GM19351 (cell line): ENCODE measurements around the gene WNT16.

Experiments
- ATAC-seq: cut with Tn5 transposase; IDR thresholded peaks from one replicate; pipeline ENCODE4 v1.9.1; 2021; ENCODE audit warnings: mild to moderate bottlenecking, moderate library complexity; ENCODE audit not compliant: unreplicated experiment

Gene WNT16

GRCh38 chr7:121342631-121343030 is 13.8 kb downstream of the WNT16 start:
- no peak for ATAC-seq

- ATAC-seq: no peak
Measured at GRCh38 chr7:121343302-121343701, 14.5 kb downstream of the WNT16 start.

DNA sequence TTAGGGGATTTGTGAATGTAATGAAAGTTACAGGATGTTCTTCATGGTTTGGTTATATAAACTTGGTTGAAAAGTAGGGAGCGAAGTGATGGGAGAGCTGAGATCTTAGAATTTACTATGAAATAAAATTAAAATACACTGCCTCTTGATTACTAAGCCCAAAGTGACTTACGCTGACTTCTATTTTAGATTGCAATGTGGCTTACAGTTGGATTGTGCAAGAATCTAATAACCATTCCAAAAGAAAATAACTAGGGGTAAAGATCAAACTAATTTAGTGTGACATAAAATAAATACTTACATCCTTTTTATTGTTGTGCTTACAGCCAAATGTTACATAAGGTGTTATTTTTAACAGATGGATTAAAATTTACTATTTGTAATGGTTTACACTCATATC is 15.3 kb downstream of the WNT16 start:
- no peak for ATAC-seq

DNA sequence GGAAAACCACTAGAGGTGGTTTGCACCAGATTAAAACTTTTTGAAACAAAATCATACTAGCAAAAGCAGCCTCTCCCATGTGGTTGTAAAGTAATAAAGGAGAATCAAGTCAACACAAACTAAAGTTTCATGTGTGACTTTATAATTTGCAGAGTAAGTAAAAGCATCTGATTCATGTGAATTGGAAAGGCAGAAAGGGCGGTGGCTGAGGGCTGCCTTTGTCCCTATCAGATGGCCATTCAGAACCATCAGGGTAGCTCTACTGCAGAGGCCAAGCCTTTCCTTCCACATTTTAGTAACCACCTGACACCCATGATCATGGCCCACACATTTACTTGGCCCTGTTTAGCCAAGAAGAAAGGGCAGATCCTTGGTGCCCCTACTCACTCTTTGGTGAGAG is 15.7 kb downstream of the WNT16 start:
- no peak for ATAC-seq

- ATAC-seq: peak; percentile 10
Measured at GRCh38 chr7:121351682-121352081, 22.9 kb downstream of the WNT16 start.

- ATAC-seq: peak; percentile 45
Measured at GRCh38 chr7:121352323-121352722, 23.5 kb downstream of the WNT16 start.

DNA sequence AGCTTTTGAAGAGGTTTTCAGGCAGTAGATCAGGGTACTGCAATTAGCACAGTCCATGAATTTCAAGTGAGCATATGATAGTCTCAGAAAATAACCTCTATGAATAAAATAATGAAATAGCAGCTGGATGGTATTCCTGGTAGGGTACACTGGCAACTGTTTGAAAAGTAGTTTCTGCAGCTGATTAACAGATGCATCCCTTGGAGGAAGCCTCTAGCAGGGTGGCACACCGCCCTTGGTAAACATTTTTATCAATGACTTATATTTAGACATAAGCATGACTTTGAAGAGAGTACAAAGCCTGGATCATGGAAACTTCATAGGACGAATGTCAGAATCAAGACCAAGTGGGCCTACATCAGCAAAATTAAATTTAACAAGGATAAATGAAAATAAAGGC is 26.8 kb downstream of the WNT16 start:
- no peak for ATAC-seq

- no peak for ATAC-seq
Measured at GRCh38 chr7:121360564-121360963, 31.8 kb downstream of the WNT16 start.

DNA sequence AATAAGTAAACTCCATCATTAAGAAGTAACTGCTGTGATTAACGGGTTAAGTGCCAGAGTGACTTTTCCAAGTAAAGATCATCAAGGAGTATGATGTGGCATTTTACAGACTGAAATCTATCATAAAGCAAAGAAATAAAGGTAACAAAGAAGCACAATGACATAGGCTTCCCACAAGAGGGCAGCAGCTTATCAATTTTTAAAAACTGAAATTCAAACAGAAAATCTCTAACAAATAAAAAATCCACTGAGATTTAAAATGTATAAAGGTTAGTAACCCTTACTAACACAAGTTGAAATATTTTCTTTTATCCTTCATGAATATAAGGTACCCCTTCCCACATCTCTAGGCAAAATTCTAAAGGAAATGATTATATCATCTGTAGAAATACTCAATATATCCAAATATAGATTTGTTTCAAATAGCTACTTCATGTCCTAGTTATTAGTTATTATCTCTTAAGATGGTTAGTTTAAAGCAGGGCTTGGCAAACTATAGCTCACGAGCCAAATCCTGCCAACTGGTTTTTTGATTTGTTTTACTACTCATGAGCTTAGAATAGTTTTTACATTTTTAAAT is 38.1 kb downstream of the WNT16 start:
- ATAC-seq: no peak

GRCh38 chr7:121369462-121369861 is 40.7 kb downstream of the WNT16 start:
- peak; percentile 37 for ATAC-seq

DNA sequence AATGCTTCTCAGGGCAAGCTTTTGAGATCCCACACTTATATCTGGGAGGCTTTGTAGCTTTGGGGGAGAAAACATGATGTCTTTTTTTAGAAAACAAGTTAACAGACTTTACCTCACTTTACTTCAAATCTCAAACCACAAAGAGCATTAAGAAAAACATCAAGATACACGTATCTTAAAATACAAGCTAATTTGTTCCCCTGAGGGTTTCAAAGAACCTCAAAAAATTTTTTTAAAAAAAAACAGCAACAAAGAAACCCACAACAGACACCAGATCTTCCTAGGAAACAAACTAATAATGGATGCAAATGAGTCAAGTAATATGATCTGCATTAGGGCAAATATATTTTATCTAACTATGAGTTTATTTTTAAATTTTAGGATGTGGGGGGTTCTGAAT is 42.6 kb downstream of the WNT16 start:
- no peak for ATAC-seq

GRCh38 chr7:121371883-121372282 is 43.1 kb downstream of the WNT16 start:
- no peak for ATAC-seq

DNA sequence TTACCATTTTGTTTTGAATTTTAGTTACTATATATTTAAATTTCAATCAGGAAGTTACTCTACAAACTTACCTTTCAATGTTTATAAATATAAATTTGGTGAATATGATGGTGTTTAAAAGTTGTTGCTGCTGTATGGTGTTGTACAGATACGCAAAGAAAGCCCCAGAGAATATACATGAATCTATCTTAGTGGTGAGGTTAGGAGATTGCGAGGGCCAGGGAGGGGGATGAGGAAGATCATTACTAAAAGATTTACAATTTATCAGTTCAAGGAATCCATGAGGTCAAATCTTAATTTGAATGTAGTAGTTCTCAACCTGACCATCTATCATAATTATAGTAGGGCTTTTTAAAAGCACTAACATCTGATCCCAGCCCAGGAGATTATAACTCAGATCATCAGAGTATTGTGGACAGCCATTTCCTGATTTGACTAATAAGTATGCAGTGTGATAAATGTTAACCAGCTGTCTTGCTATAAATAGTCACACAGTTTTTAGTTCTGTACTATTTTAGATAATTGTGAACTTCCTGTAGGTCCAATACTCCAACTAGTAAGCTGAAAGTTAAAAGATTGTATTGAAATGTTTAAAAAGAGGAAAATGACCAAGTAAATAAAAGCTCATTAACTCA is 43.7 kb downstream of the WNT16 start:
- ATAC-seq: peak; percentile 90

DNA sequence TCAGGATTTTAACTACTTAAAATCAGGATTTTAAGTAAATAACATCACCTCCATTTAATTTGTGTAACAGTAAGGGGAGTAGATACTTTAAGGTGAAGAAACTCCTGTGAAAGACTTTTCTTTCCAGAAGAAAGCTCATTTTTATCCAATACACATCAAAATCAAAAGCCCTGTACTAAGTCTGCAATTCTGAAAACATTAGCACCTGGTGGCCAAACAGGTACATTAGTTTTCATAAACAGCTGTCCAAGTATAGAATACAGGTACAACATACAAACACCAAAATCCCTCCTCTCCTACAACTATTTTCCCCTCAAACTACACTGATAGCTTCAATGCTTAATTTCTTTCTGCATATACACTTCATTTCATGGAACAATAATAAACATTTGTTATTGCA is 44.4 kb downstream of the WNT16 start:
- ATAC-seq: no peak

DNA sequence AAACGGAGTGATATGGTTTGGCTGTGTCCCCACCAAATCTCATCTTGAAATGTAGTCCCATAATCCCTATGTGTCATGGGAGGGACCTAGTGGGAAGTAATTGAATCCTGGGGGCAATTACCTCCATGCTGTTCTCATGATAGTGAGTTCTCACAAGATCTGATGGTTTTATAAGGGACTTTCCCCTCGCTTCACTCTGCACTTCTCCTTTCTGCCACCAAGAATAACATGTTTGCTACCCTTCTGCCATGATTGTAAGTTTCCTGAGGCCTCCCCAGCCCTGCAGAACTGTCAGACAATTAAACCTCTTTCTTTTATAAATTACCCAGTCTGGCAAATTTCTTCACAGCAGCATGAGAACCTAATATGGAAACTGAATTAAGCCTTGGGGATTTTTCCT is 48.2 kb downstream of the WNT16 start:
- no peak for ATAC-seq

DNA sequence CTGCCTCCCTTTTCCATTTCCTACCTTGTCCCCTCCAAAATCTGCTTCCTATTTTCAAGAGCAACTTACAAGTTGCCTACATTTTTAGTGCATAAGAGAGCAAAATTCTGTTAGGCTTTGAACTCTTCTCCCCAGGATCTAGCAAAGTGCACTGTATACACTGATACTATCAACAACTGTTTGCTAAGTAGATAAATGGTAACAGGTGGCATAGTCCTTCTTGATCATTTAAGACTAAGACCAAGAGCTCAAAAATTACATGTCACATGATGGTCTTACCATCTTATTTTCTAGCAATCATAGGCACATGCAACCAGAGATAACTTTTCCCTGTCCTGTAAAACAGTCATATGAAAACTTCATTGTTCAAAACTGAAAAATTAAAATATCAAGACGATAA is 51.1 kb downstream of the WNT16 start:
- no peak for ATAC-seq

DNA sequence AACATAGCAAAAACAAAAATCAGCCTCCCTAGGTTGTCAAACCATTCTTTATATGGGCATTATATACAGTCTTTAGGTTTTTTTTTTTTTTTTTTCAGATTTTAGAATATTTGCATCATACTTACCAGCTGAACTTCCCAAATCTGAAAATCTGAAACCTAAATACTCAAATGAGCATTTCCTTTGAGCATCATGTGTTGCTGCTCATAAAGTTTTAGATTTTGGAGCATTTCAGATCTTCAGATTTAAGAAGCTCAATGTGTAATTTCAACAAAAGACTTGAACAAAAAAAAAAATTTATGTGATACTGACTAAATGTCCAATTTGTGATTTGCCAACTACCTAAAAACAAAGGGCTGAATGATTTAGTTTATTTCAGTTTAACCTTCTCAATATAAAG is 53.7 kb downstream of the WNT16 start:
- peak; percentile 21 for ATAC-seq

DNA sequence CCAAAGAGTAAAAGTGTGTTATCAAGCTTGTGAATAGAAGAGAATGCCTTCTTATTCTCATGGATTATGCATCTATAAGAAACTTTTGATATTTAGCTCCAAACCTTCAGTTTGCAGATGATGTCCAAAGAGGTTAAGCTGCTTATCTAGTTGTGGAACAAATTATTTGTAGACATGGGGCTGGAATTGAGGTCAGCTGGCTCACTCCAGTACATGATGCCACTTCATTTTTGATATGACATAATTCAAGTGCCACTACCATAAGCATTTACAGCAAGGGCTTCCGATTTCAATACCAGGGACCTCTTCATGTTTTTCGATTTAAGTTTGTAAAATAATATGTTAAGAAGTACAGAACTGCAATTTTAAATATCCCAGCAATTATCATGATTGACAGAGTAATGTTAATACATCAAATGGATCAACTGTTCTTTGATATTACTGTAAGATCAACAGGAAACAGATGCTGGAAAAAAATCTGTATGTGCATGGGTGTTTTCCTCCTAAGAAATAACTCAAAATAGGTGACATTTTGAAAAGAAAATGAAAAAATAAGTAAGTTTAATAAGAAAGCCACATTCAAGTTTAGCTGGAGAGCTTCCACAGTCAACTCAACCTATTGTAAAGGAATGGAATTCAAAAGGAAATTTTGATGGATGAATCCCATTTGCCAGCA is 54.6 kb downstream of the WNT16 start:
- ATAC-seq: no peak

DNA sequence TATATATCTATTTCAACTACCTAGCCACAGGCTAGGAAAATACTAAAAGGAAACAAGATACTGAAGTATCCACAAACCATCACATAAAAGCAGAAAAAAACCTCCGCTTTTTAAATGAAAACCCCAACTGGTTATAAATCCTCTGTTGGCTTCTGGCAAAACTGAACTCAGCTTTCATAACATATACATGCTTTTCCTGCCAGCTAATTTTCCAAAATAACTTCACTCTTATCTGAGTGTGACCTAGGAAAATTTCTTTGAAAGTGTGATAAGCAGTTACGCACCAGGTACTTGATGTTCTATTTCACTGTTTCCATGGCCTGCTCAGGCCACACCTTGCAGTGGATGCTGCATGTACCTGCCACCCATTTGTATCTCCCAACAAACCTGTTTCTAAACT is 55.5 kb downstream of the WNT16 start:
- no peak for ATAC-seq

DNA sequence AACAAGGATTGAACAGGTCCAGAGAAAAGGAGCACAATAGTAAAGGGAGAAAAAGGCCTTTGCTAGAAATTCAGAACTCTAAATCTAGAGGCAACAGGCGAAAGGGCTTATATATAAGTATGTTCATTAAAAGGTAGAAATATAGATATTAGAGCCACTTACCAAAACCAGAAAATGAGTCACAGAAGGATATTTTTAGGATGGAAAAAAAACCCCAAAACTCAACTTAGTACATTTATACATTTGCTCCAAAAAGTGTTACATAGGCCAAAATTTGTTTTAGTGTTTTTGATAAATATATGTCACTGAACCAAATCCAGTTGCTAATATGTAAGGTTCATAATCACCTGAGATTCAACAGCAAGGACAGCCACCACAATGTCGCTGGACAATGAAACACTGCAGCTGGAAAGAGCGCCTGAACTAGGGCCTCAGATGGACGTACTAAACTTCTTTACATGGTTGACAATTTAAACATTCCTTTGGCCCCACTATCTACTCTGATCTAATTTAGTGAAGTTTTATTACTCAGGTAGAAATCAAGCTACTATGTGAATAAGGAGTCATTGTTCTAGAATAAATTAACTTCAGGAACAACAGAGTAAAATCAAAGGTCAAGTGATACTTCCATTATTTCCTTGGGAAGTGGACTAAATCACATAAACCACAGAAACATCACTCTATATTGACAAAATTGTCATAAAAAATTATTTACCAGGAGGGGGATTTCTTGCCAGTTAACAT is 56.4 kb downstream of the WNT16 start:
- ATAC-seq: no peak

DNA sequence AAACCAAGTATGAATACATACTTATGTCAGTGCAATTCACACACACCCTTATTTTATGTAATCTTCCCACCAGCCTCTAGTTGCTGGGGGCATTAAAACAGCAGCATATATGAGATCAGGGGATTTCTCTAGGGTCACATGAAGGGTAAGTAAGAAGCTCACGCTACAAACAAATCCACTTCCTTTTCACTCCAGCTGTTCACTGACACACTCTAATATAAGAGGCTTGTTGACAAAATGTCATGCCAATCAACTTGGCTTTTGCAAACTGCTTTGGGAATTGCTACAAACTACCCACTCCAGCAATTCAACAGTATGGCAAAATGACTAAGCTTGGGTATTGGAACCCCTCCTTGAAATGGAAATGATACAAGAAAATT is 57.0 kb downstream of the WNT16 start:
- peak; percentile 89 for ATAC-seq

DNA sequence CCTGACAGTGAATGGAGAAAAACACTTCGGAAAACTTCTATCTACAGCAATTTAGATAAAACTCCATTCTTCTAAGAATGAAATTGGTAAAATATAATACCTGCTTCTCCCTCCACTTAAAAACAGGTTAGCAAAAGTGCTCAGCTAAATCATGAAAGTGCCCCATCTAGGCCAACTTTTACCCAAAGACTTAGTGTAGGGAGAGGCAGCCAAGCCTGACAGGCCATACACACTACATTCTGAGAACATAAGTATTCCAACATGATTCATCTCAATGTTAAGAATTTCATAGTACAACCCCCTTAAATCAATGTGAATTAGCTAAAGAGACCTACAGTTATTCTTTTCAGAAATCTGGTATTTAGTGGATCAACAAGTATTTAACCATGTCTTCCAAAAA is 60.1 kb downstream of the WNT16 start:
- ATAC-seq: no peak
